ENCODE data around the gene ZNF778.
A peak's percentile ranks its signal among the peaks of the same experiment; 100 is the strongest.

ZNF778 gene

GRCh38 chr16:89241187-89242007, 23.9 kb downstream of the ZNF778 start (continued):
- TF ChIP-seq PATZ1 (tag by site-specific recombination; IDR thresholded peaks at IDR 0.05) (peak; percentile 93), ZNF174 (tag by site-specific recombination; IDR thresholded peaks at IDR 0.05) (no peak), SP3 (tag by site-specific recombination; IDR thresholded peaks at IDR 0.05) (no peak), PRDM2 (tag by site-specific recombination; IDR thresholded peaks at IDR 0.05; ENCODE audit: borderline replicate concordance) (0 out of 2 replicates have a peak, but pooled peaks have one; percentile 5), ZXDB (tag by site-specific recombination; IDR thresholded peaks at IDR 0.05) (peak; percentile 55), ZNF416 (tag by site-specific recombination; IDR thresholded peaks at IDR 0.05) (no peak), MYNN (tag by site-specific recombination; IDR thresholded peaks at IDR 0.05; ENCODE audit: borderline replicate concordance) (no peak), ZNF529 (tag by site-specific recombination; IDR thresholded peaks at IDR 0.05; ENCODE audit: insufficient replicate concordance) (no peak), ZNF560 (tag by site-specific recombination; IDR thresholded peaks at IDR 0.05; ENCODE audit: borderline replicate concordance) (no peak), ZNF146 (tag by site-specific recombination; IDR thresholded peaks at IDR 0.05) (no peak), ZNF707 (tag by site-specific recombination; IDR thresholded peaks at IDR 0.05) (no peak), GLIS2 (tag by site-specific recombination; IDR thresholded peaks at IDR 0.05) (no peak), ZNF776 (tag by site-specific recombination; IDR thresholded peaks at IDR 0.05; ENCODE audit: borderline replicate concordance) (no peak), ZNF837 (tag by site-specific recombination; IDR thresholded peaks at IDR 0.05) (no peak), ZBTB7A (tag by site-specific recombination; IDR thresholded peaks at IDR 0.05; ENCODE audit: low read depth) (no peak), ZEB2 (tag by site-specific recombination; IDR thresholded peaks at IDR 0.05) (peak; percentile 17; the same call in 1 of the 2 replicates), ZNF37A (tag by site-specific recombination; IDR thresholded peaks at IDR 0.05) (no peak), ZNF830 (tag by site-specific recombination; IDR thresholded peaks at IDR 0.05; ENCODE audit: low read depth) (no peak)
- TF ChIP-seq, protein P1, sequence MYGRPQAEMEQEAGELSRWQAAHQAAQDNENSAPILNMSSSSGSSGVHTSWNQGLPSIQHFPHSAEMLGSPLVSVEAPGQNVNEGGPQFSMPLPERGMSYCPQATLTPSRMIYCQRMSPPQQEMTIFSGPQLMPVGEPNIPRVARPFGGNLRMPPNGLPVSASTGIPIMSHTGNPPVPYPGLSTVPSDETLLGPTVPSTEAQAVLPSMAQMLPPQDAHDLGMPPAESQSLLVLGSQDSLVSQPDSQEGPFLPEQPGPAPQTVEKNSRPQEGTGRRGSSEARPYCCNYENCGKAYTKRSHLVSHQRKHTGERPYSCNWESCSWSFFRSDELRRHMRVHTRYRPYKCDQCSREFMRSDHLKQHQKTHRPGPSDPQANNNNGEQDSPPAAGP (tag by site-specific recombination; IDR thresholded peaks at IDR 0.05): no peak
- TF ChIP-seq, protein P2, sequence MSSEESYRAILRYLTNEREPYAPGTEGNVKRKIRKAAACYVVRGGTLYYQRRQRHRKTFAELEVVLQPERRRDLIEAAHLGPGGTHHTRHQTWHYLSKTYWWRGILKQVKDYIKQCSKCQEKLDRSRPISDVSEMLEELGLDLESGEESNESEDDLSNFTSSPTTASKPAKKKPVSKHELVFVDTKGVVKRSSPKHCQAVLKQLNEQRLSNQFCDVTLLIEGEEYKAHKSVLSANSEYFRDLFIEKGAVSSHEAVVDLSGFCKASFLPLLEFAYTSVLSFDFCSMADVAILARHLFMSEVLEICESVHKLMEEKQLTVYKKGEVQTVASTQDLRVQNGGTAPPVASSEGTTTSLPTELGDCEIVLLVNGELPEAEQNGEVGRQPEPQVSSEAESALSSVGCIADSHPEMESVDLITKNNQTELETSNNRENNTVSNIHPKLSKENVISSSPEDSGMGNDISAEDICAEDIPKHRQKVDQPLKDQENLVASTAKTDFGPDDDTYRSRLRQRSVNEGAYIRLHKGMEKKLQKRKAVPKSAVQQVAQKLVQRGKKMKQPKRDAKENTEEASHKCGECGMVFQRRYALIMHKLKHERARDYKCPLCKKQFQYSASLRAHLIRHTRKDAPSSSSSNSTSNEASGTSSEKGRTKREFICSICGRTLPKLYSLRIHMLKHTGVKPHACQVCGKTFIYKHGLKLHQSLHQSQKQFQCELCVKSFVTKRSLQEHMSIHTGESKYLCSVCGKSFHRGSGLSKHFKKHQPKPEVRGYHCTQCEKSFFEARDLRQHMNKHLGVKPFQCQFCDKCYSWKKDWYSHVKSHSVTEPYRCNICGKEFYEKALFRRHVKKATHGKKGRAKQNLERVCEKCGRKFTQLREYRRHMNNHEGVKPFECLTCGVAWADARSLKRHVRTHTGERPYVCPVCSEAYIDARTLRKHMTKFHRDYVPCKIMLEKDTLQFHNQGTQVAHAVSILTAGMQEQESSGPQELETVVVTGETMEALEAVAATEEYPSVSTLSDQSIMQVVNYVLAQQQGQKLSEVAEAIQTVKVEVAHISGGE (tag by site-specific recombination; conservative IDR thresholded peaks at IDR 0.05; ENCODE audit: low read depth): peak; percentile 98
- TF ChIP-seq, protein P3, sequence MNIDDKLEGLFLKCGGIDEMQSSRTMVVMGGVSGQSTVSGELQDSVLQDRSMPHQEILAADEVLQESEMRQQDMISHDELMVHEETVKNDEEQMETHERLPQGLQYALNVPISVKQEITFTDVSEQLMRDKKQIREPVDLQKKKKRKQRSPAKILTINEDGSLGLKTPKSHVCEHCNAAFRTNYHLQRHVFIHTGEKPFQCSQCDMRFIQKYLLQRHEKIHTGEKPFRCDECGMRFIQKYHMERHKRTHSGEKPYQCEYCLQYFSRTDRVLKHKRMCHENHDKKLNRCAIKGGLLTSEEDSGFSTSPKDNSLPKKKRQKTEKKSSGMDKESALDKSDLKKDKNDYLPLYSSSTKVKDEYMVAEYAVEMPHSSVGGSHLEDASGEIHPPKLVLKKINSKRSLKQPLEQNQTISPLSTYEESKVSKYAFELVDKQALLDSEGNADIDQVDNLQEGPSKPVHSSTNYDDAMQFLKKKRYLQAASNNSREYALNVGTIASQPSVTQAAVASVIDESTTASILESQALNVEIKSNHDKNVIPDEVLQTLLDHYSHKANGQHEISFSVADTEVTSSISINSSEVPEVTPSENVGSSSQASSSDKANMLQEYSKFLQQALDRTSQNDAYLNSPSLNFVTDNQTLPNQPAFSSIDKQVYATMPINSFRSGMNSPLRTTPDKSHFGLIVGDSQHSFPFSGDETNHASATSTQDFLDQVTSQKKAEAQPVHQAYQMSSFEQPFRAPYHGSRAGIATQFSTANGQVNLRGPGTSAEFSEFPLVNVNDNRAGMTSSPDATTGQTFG (tag by site-specific recombination; IDR thresholded peaks at IDR 0.05; ENCODE audit: borderline replicate concordance): no peak
- TF ChIP-seq, protein P4, sequence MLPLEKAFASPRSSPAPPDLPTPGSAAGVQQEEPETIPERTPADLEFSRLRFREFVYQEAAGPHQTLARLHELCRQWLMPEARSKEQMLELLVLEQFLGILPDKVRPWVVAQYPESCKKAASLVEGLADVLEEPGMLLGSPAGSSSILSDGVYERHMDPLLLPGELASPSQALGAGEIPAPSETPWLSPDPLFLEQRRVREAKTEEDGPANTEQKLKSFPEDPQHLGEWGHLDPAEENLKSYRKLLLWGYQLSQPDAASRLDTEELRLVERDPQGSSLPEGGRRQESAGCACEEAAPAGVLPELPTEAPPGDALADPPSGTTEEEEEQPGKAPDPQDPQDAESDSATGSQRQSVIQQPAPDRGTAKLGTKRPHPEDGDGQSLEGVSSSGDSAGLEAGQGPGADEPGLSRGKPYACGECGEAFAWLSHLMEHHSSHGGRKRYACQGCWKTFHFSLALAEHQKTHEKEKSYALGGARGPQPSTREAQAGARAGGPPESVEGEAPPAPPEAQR (tag by site-specific recombination; IDR thresholded peaks at IDR 0.05): no peak
